ENCODE data around the gene SULT1C3.

Gene SULT1C3

DNA sequence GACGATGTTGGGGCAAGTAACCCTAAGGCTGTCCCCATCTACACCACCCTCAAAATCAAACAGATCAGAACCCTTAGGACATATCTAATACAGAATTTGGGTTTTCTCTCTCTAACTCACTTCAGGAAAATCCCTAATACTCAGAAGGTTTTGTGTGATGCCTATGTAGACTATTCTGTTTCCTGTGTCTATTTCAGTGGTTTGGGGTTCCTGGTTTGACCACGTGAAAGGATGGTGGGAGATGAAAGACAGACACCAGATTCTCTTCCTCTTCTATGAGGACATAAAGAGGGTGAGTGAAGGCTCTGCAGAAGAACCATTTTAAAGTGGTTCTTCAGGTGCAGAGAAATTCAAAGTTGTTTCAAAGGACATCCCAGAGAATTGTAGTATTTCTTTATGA is 65.2 kb downstream of the SULT1C3 start:
- no peak for DNase-seq (ENCODE audit: low read depth in 2 of 2)

DNA sequence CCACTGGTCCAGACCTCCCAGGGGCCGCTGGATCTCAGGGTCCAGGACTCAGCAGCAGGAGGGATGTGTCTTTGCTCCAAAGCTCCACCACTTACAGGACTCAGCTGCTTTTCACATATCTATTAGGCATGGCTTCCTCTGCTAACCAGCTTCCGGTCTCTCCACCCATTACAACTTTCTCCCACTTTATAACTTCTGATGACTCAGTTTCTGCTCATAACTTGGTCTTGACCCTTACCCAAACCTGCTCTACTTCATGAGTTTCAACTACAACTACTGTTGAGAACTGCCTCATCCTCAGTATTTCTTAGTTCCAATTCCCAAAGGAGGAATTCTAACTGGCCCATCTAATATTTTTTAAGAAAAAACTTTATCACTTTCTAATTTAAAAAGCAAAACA is 66.1 kb downstream of the SULT1C3 start:
- DNase-seq (ENCODE audit: low read depth in 2 of 2): no peak

DNA sequence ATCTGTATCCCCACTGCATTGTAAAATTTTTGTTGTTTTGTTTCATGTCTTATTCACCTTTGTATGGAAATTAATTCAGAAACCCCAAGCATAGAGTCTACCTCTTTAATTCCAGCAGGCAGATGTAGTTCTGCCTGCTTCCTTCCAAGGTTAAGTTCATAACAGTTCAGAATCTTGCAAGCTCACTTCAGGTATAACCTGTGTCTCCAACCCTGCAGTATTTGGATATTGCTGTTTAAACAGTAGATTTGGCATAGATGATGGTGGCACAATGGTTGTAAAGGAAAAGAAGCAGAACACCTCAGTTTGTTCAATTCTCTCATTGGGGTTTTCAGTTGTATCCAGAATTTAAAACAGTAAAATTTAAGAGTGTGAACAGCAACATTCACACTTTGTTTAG is 70.1 kb downstream of the SULT1C3 start:
- no peak for DNase-seq (ENCODE audit: low read depth in 2 of 2)

Measured in stimulated activated CD8-positive, alpha-beta memory T cell treated with anti-CD3 and anti-CD28 coated beads, Interleukin-15, amount 100 ng/mL, for 48 hours (primary cell).